Stomach (tissue), 4 donors: ENCODE data around the gene ANKRD44.

Experiments
- CTCF ChIP-seq, 7 experiments: fragments of 450-650 bp in 4 of 7; fragments of 200-600 bp in 3 of 7; sonication (generic) in 3 of 7; IDR thresholded peaks; one replicate each; pipeline ENCODE4 v1.5.1; 2016 to 2019; ENCODE audit warnings: antibody characterized with exemption in 7 of 7, control low read depth in 2 of 7, mild to moderate bottlenecking in 1 of 7
- POLR2AphosphoS5 ChIP-seq, 3 donors: sonication (generic); formaldehyde crosslinking; IDR thresholded peaks; one replicate each; pipeline ENCODE4 v1.6.1; 2016; ENCODE audit warnings: antibody characterized with exemption in 3 of 3

- TF ChIP-seq CTCF (IDR thresholded peaks at IDR 0.05): no peak
- TF ChIP-seq POLR2AphosphoS5 (IDR thresholded peaks at IDR 0.05): no peak
Observed at GRCh38 chr2:197277794-197278193, 32.8 kb downstream of the ANKRD44 start.
